GM12801 (cell line): ENCODE measurements around the gene EIF4E2.

Experiments used
- TF ChIP-seq, protein P1 (sequence below): IDR thresholded peaks from one replicate; pipeline ENCODE4 v1.5.1; 2011; ENCODE audit warnings: control low read depth; ENCODE audit not compliant: insufficient read length; ENCODE audit errors: extremely low read depth

EIF4E2 gene

DNA sequence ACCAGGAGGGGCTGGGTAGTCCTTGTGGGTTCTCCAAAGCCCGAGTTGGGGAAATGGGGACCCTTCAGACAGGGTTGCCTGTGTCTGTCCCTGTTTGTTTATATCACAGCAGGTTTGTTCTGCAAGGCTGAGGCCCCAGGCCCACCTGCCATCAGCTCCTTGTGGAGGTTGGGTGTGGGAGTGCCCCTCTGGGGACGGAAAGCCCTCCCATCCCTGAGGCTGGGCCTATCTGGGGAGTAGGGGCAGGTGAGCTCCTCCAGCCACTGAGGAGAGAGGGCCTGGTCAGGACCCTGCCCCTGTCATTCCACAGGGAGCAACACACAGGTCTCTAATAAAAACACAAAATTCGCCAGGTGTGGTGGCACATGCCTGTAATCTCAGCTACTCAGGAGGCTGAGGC lies 59.6 kb downstream of the EIF4E2 start:
- TF ChIP-seq, protein P1, sequence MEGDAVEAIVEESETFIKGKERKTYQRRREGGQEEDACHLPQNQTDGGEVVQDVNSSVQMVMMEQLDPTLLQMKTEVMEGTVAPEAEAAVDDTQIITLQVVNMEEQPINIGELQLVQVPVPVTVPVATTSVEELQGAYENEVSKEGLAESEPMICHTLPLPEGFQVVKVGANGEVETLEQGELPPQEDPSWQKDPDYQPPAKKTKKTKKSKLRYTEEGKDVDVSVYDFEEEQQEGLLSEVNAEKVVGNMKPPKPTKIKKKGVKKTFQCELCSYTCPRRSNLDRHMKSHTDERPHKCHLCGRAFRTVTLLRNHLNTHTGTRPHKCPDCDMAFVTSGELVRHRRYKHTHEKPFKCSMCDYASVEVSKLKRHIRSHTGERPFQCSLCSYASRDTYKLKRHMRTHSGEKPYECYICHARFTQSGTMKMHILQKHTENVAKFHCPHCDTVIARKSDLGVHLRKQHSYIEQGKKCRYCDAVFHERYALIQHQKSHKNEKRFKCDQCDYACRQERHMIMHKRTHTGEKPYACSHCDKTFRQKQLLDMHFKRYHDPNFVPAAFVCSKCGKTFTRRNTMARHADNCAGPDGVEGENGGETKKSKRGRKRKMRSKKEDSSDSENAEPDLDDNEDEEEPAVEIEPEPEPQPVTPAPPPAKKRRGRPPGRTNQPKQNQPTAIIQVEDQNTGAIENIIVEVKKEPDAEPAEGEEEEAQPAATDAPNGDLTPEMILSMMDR: no peak

DNA sequence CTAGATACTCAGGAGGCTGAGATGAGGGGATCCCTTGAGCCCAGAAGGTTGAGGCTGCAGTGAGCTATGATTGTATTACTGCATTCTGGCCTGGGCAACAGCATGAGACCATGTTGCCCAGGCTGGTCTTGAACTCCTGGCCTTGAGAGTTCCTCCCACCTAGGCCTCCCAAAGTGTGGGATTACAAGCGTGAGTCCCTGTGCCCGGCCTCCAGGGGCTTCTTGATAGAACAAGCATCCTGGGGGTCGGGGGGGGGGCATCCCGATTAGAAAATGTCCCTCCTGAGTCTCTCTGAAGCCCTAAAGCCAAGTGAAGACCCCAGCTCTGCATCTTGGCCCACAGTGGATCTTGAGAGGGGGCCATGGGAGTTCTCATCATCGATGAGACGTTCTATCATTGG lies 60.6 kb downstream of the EIF4E2 start:
- TF ChIP-seq, protein P1: no peak

DNA sequence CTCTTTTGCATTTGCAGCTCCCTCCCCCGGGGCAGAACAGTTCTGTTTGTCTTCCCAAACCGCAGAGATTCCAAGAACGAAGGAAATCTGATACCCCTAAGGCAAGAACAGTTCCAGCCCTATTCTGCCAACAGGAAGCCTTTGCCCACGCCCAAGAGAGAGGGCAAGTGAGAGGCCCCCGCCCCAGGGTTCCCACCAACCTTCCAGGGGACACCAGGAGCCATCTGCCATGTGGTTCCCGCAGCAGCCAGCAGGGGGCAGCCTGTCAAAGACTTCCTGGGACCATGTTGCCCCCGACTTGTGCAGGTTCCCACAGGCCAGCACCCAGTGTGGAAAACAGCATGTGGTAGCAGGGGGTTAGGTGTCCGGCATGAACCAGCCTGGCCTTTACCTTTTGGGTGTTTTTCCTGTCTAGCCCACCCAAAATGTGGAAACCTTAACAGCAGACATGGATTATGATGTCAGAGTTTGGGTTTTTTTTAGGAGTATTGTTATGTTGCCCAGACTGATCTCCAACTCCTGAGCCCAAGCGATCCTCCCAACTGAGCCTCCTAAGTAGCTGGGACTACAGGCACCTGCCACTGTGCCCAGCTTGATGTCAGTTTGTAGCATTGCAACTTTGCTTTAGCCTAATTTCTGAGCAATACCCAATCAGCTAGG lies 61.2 kb downstream of the EIF4E2 start:
- TF ChIP-seq, protein P1: no peak

DNA sequence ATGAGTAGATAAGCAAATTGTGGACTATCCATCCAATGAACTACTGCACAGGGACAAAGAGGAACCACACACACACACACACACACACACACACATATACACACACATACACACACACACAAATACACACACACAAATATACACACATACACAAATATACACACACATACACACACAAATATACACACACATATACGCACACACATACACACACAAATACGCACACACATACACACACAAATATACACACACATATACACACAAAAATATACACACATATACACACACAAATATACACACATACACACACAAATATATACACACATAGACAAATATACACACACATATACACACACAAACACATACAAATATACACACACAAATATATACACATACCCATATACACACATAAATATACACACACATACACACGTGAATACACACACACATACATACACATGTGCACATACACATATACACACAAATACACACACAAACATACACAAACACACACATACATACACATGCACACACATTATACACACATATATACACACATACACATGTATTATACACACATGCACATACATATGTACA lies 63.1 kb downstream of the EIF4E2 start:
- TF ChIP-seq, protein P1: no peak

DNA sequence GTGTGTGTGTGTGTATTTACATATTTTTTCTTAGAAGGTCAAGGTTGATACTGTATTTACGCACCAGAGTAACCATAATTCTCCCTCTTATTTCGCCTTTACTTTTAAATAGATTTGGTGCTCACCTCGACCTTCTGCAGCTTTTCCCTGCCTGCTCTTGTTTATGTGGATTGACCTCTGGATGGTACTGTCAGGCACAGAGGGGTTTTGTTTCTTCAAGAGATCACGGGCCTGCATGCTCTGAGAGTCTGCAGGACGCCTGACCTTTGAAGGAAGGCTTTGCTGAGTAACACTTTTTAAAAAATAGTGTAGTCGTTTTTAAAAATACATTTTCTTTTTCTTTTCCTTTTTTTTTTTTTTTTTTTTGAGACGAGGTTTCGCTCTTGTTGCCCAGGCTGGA lies 64.8 kb downstream of the EIF4E2 start:
- TF ChIP-seq, protein P1: no peak
